Right lobe of liver (tissue), 4 donors: ENCODE data around the gene SERINC3.

Experiments
- CTCF ChIP-seq, 4 donors: fragments of 200-600 bp in 3 of 4; fragments of 450-650 bp in 1 of 4; IDR thresholded peaks; one replicate each; pipeline versions ENCODE4 v1.5.1 to v1.8.0; 2016 to 2022; ENCODE audit warnings: antibody characterized with exemption in 4 of 4, mild to moderate bottlenecking in 2 of 4
- POLR2A ChIP-seq: fragments of 450-650 bp; IDR thresholded peaks from one replicate; pipeline ENCODE4 v1.6.1; 2017; ENCODE audit warnings: antibody characterized with exemption, mild to moderate bottlenecking
- donor health status: DM: no; HTN: no; CAD: no.
- donor health status: DM: no; HTN: no; CAD: no.
- donor health status: DM: no; HTN: yes; CAD: no.

GRCh38 chr20:44447827-44448419 lies 73.9 kb downstream of the SERINC3 start:
- TF ChIP-seq POLR2A (peak; percentile 51), CTCF (IDR thresholded peaks at IDR 0.05) (no peak)
